ENCODE measurements around the gene TBC1D12. TPM values are rescaled to one million over a fixed set of nuclear protein-coding genes. Genes with fewer than 3 reads are reported as not detected.
A peak's percentile ranks its signal among the peaks of the same experiment; 100 is the strongest.
"Not testable (repeated sequence)": the region's sequence is repeated elsewhere in the genome, so short reads cannot be mapped to it uniquely, and the experiment has no call there.

TBC1D12 gene
- total and polyA plus RNA-seq, 12 donors, result 6.2 to 47.8 (median 9.7) TPM

DNA sequence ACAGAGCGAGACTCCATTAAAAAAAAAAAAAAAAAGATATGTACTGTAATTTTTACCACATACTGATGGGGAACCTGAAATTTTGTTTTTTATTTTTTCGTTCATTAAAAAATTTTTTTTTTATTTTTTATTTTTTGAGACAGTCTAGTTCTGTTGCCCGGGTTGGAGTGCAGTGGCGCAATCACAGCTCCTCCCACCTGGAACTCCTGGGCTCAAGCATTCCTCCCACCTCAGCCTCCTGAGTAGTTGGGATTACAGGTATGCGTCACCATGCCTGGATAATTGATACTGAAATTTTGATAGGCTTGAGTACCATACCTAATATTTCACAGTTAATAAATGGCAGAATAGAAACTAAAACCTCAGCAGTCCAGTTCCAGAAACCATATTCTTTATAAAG lies 122.4 kb downstream of the TBC1D12 start:
- Histone ChIP-seq H3K27me3 (no peaks in the 10 kb centered on the region), H3K9me3 (replicated peaks in 1 of 3) (no peaks in the 10 kb centered on the region), H3K4me1 (replicated peaks in 1 of 2) (no peaks in the 10 kb centered on the region), H3K27ac (no peak overlapping the region), H3K36me3 (replicated peaks in 1 of 2) (no peaks in the 10 kb centered on the region), H3K4me3 (no peak overlapping the region)
- no peak for DNase-seq
- intact Hi-C loops (cut with DNase I), result no loop called here
- 94 to 98% (median 96%) methylated on average over 5 of the region's 5 CpGs for WGBS, 4 donors
- no peak for TF ChIP-seq POLR2A (IDR thresholded peaks at IDR 0.05)
- TF ChIP-seq, protein P1, sequence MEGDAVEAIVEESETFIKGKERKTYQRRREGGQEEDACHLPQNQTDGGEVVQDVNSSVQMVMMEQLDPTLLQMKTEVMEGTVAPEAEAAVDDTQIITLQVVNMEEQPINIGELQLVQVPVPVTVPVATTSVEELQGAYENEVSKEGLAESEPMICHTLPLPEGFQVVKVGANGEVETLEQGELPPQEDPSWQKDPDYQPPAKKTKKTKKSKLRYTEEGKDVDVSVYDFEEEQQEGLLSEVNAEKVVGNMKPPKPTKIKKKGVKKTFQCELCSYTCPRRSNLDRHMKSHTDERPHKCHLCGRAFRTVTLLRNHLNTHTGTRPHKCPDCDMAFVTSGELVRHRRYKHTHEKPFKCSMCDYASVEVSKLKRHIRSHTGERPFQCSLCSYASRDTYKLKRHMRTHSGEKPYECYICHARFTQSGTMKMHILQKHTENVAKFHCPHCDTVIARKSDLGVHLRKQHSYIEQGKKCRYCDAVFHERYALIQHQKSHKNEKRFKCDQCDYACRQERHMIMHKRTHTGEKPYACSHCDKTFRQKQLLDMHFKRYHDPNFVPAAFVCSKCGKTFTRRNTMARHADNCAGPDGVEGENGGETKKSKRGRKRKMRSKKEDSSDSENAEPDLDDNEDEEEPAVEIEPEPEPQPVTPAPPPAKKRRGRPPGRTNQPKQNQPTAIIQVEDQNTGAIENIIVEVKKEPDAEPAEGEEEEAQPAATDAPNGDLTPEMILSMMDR (IDR thresholded peaks at IDR 0.05), result no peak

DNA sequence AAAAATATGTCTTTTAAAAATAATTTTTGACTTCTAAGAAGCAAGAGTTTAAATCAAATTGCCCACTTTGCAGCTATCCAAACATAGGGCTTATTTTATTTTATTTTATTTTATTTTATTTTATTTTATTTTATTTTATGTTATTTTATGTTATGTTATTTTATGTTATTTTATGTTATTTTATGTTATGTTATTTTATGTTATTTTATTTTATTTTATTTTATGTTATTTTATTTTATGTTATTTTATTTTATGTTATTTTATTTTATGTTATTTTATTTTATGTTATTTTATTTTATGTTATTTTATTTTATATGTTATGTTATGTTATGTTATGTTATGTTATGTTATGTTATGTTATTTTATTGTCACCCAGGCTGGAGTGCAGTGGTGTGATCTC lies 129.2 kb downstream of the TBC1D12 start:
- H3K36me3 ChIP-seq (replicated peaks in 1 of 2), result peaks cover 0 to 13% of the 10 kb centered on the region in 2 donors
- intact Hi-C loops (cut with DNase I); H3K27ac ChIP-seq; H3K27me3 ChIP-seq; H3K9me3 ChIP-seq (replicated peaks in 1 of 3); DNase-seq; H3K4me3 ChIP-seq; H3K4me1 ChIP-seq (replicated peaks in 1 of 2): not testable (repeated sequence)

DNA sequence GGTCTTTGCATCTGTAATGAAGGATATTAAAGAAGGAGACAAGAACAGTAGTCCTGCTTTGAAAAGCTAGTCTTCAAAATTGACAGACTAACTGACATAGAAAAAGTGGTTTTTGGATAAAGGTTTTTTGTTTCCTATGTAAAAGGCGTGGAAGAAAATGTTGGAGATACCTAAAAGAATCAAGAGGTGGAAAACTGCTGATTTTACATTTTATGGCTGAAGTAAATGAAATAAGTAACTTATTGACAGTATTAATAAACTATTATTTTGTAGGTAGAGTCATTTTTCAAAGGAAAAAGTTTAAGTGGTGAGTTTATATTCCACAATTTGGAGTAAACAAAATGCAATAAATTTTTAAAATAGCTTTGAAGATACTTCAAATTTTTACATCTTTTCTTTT lies 130.7 kb downstream of the TBC1D12 start:
- Histone ChIP-seq H3K27ac (no peak overlapping the region), H3K36me3 (replicated peaks in 1 of 2) (peaks cover 0 to 13% of the 10 kb centered on the region in 2 donors), H3K9me3 (replicated peaks in 1 of 3) (no peaks in the 10 kb centered on the region), H3K4me3 (no peak overlapping the region), H3K4me1 (replicated peaks in 1 of 2) (no peaks in the 10 kb centered on the region), H3K27me3 (no peaks in the 10 kb centered on the region)
- intact Hi-C loops (cut with DNase I), result no loop called here
- no peak for DNase-seq
- 94 to 98% (median 96%) methylated on average over 1 of the region's 1 CpG for WGBS, 4 donors
- TF ChIP-seq, protein P1 (IDR thresholded peaks at IDR 0.05), result no peak
- TF ChIP-seq POLR2A (IDR thresholded peaks at IDR 0.05), result no peak

DNA sequence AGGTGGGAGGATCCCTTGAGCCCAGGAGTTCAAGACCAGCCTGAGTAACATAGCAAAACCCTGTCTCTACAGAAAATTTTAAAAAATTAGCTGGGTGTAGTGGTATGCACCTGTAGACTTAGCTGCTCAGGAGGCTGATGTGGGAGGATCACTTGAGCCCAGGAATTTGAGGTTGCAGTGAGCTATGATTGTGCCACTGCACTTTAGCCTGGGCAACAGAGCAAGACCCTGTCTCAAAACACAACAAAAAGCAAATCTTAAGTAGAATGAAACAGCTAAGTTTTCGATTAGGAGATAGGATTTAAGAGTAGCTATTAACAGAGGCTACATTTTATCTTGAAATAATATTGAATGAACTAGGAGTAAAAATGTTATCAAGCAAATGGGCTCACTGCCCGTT lies 139.9 kb downstream of the TBC1D12 start:
- H3K36me3 ChIP-seq (replicated peaks in 1 of 2); H3K9me3 ChIP-seq (replicated peaks in 1 of 3); H3K27me3 ChIP-seq; H3K4me3 ChIP-seq; H3K27ac ChIP-seq; intact Hi-C loops (cut with DNase I); DNase-seq: not testable (repeated sequence)
- WGBS, 4 donors, result 75 to 82% (median 81%) methylated on average over 2 of the region's 2 CpGs
- peaks cover 5 to 14% of the 10 kb centered on the region in 2 donors for H3K4me1 ChIP-seq (replicated peaks in 1 of 2)

DNA sequence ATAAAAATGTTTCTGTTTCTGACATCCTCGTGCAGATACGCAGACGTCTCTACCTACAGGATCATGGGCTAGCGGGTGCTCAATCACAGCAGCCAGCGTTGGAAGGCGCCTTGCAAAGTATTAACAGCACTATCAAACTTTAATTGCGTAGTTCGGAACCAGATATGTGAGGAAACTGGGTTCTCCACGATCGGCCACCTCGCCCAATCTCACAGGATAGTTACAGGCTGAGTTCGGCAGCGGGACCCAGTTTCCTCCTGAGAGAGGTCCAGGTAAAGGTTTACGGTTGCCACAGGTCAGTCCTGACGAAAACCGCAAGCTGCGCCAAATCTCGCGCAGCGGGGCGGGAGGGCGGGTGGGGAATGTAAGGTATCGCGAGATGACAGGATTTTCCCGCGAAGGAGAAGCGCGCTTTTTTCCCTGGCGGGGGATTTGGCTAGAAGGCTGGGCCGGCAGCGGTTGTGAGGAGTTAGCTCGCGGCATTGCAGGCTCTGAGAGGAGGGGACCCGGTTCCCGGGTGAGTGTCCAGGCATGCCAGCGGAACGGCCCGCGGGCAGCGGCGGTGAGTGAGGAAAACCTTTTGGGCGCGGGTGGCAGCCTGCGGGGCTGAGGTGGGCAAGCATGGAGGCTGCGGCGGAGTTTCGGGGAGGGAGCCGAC lies 143.2 kb downstream of the TBC1D12 start, which contains the start of gene HELLS:
Gene HELLS, plus strand, starts transcription at position 398 of the 658 bp plus-strand sequence. Its CDS starts 134 bp downstream, at position 532.
- no peaks in the 10 kb centered on the region for H3K27me3 ChIP-seq
- H3K4me3 ChIP-seq, result peak within 1 kb of the TSS in 3 of 4 donors; percentile 11 to 84 (median 73)
- no peaks in the 10 kb centered on the region for H3K36me3 ChIP-seq (replicated peaks in 1 of 2)
- intact Hi-C loops (cut with DNase I), result no loop called here
- peak; percentile 78 to 89 (median 83) for DNase-seq
- 0 to 1% (median 1%) methylated on average over 17 to 48 of the region's 48 CpGs for WGBS, 4 donors
- peak within 1 kb of the TSS in 4 of 5 donors; percentile 58 to 86 (median 68) for H3K27ac ChIP-seq
- peaks cover 5 to 14% of the 10 kb centered on the region in 2 donors for H3K4me1 ChIP-seq (replicated peaks in 1 of 2)
- TF ChIP-seq, protein P1 (IDR thresholded peaks at IDR 0.05), result peak in 1 of 6 experiments; percentile 24
- TF ChIP-seq POLR2A (IDR thresholded peaks at IDR 0.05), result no peak
- H3K9me3 ChIP-seq (replicated peaks in 1 of 3), result no peaks in the 10 kb centered on the region
